IMR-90 (cell line): Measurements from ENCODE around the gene PLA2G4A. TPM values are rescaled to one million over a fixed set of nuclear protein-coding genes. Genes with fewer than 3 reads are reported as not detected.
A peak's percentile ranks its signal among the peaks of the same experiment; 100 is the strongest.

Experiments
- ATAC-seq: fragments of 200-7000 bp; cut with Tn5 transposase; 2 replicates; pipeline ENCODE4 v1.9.1; 2020; ENCODE audit warnings: low read depth, mild to moderate bottlenecking, moderate library complexity
- BruUV-seq: library from RNA; stranded (reverse); fragments of 400-500 nt; replicated peaks from 2 replicates; lab custom pipeline; 2021; lab: Mats Ljungman, UMichigan
- CTCF ChIA-PET: fragments of 300-600 bp; formaldehyde crosslinking; extraction: SDS; loops from one replicate; lab custom pipeline; 2021; ENCODE audit warnings: antibody characterized with exemption; lab: Yijun Ruan, JAX
- POLR2A ChIA-PET: fragments of 300-600 bp; sonication (Branson Sonifier 250); formaldehyde crosslinking; loops from one replicate; lab custom pipeline; 2022; ENCODE audit warnings: antibody characterized with exemption; ENCODE audit not compliant: unreplicated experiment; lab: Charles Lee
- DNase-seq: peaks from one replicate; pipeline ENCODE4 v3.0.0; 2013
- H2AFZ ChIP-seq: replicated peaks from 2 replicates; pipeline ENCODE3; 2013; ENCODE audit warnings: low read length, mild to moderate bottlenecking; ENCODE audit not compliant: poor library complexity
- H2AK5ac ChIP-seq: 2 replicates; pipeline ENCODE4 v1.6.1; 2013; ENCODE audit warnings: low read depth, low read length, inconsistent platforms
- H2AK9ac ChIP-seq: replicated peaks from 2 replicates; pipeline ENCODE3; 2013; ENCODE audit warnings: mild to moderate bottlenecking, low read depth, low read length, moderate library complexity; ENCODE audit not compliant: poor library complexity
- H2BK120ac ChIP-seq: 2 replicates; pipeline ENCODE4 v1.6.1; 2013; ENCODE audit warnings: low read depth, low read length, inconsistent platforms
- H2BK15ac ChIP-seq: 3 replicates; pipeline ENCODE4 v1.6.1; 2013; ENCODE audit warnings: low read depth, low read length, inconsistent platforms
- H2BK20ac ChIP-seq: 2 replicates; pipeline ENCODE4 v1.6.1; 2013; ENCODE audit warnings: low read depth, mild to moderate bottlenecking, inconsistent platforms, low read length, moderate library complexity
- H2BK5ac ChIP-seq: 2 replicates; pipeline ENCODE4 v1.6.1; 2013; ENCODE audit warnings: mild to moderate bottlenecking, low read depth, low read length, inconsistent platforms; ENCODE audit not compliant: poor library complexity, severe bottlenecking
- H3K14ac ChIP-seq: replicated peaks from 2 replicates; pipeline ENCODE4 v1.6.1; 2013; ENCODE audit warnings: low read depth, low read length, inconsistent platforms
- H3K18ac ChIP-seq: 2 replicates; pipeline ENCODE4 v1.6.1; 2013; ENCODE audit warnings: low read depth, low read length, control low read depth
- H3K23ac ChIP-seq: 2 replicates; pipeline ENCODE4 v1.6.1; 2013; ENCODE audit warnings: low read depth, low read length, inconsistent platforms
- H3K27ac ChIP-seq: 2 replicates; pipeline ENCODE4 v1.5.1; 2013; ENCODE audit warnings: mild to moderate bottlenecking, control low read depth, low read length; ENCODE audit not compliant: insufficient read depth
- H3K27me3 ChIP-seq: 2 replicates; pipeline ENCODE4 v1.6.1; 2013; ENCODE audit warnings: low read length; ENCODE audit not compliant: control insufficient read depth, insufficient read depth
- H3K36me3 ChIP-seq: 2 replicates; pipeline ENCODE4 v1.6.1; 2013; ENCODE audit warnings: low read length, mixed read lengths; ENCODE audit not compliant: control insufficient read depth, insufficient read depth
- H3K4ac ChIP-seq: 2 replicates; pipeline ENCODE4 v1.6.1; 2013; ENCODE audit warnings: low read depth, low read length, inconsistent platforms
- H3K4me1 ChIP-seq: 2 replicates; pipeline ENCODE4 v1.6.1; 2013; ENCODE audit warnings: low read length, mixed read lengths; ENCODE audit not compliant: control insufficient read depth, insufficient read depth
- H3K4me2 ChIP-seq: 2 replicates; pipeline ENCODE4 v1.6.1; 2013; ENCODE audit warnings: low read depth, mild to moderate bottlenecking, control low read depth, low read length, moderate library complexity
- H3K4me3 ChIP-seq: 2 replicates; pipeline ENCODE4 v1.5.1; 2013; ENCODE audit warnings: low read depth, mild to moderate bottlenecking, control low read depth, low read length, moderate library complexity; ENCODE audit not compliant: insufficient read depth
- H3K56ac ChIP-seq: 2 replicates; pipeline ENCODE4 v1.6.1; 2013; ENCODE audit warnings: low read length, inconsistent platforms; ENCODE audit not compliant: insufficient read depth; ENCODE audit errors: extremely low read depth
- H3K79me1 ChIP-seq, 2 experiments: 2 replicates each; pipeline ENCODE4 v1.6.1; 2013; ENCODE audit warnings: low read length in 2 of 2, inconsistent platforms in 1 of 2, low read depth in 1 of 2
- H3K9ac ChIP-seq: 2 replicates; pipeline ENCODE4 v1.6.1; 2013; ENCODE audit warnings: low read depth, low read length, control low read depth
- H3K9me1 ChIP-seq: 2 replicates; pipeline ENCODE4 v1.6.1; 2013; ENCODE audit warnings: low read length, inconsistent platforms; ENCODE audit not compliant: insufficient read depth
- H3K9me3 ChIP-seq: 2 replicates; pipeline ENCODE4 v1.6.1; 2013; ENCODE audit warnings: low read length; ENCODE audit not compliant: control insufficient read depth, insufficient read depth
- H4K20me1 ChIP-seq: 2 replicates; pipeline ENCODE4 v1.6.1; 2013; ENCODE audit warnings: low read length, inconsistent platforms; ENCODE audit not compliant: insufficient read depth
- H4K5ac ChIP-seq: 2 replicates; pipeline ENCODE4 v1.6.1; 2013; ENCODE audit warnings: mild to moderate bottlenecking, low read depth, low read length, control low read depth
- H4K8ac ChIP-seq, 2 experiments: 2 replicates each; pipeline ENCODE4 v1.6.1; 2013; ENCODE audit warnings: low read depth in 2 of 2, low read length in 2 of 2, control low read depth in 1 of 2, inconsistent platforms in 1 of 2
- H4K91ac ChIP-seq: 2 replicates; pipeline ENCODE4 v1.6.1; 2013; ENCODE audit warnings: low read depth, low read length, inconsistent platforms; ENCODE audit not compliant: insufficient read depth
- MXI1 ChIP-seq: IDR thresholded peaks from 2 replicates; pipeline ENCODE4 v1.6.1; 2012; ENCODE audit warnings: low read depth, mild to moderate bottlenecking, low read length, moderate library complexity, borderline replicate concordance
- POLR2A ChIP-seq: IDR thresholded peaks from 2 replicates; pipeline ENCODE4 v1.6.1; 2012; ENCODE audit warnings: mild to moderate bottlenecking, low read depth, low read length
- RAD21 ChIP-seq: IDR thresholded peaks from 2 replicates; pipeline ENCODE4 v1.6.1; 2012; ENCODE audit warnings: low read length, improper control_type of control experiment
- SMC3 ChIP-seq: fragments of 150-350 bp; IDR thresholded peaks from 2 replicates; pipeline ENCODE4 v1.6.1; 2016; ENCODE audit warnings: low read depth, mild to moderate bottlenecking, antibody characterized with exemption, low read length, moderate library complexity
- WGBS, 2 experiments: methylation state at CpG; one replicate each; pipeline versions ENCODE4 v1.1.5 to v1.1.7; 2013; ENCODE audit warnings: missing lambda C conversion rate in 2 of 2; ENCODE audit not compliant: insufficient read length in 1 of 2; ENCODE audit errors: extremely low coverage in 2 of 2; 5-methylcytosine and 5-hydroxymethylcytosine counted together
- dilution Hi-C: fragments of 300-500 bp; cut with HindIII; formaldehyde crosslinking; loops from one replicate; pipeline ENCODE4 v1.14.3; 2018; ENCODE audit warnings: low sequenced_read_pairs; ENCODE audit not compliant: unreplicated experiment
- in situ Hi-C: fragments of 300-500 bp; cut with MboI; formaldehyde crosslinking; loops from 3 replicates; pipeline ENCODE4 v1.14.3; 2019; ENCODE audit warnings: low sequenced_read_pairs, inconsistent platforms, mixed read lengths
- intact Hi-C: fragments of 100-400 bp; cut with micrococcal nuclease; formaldehyde crosslinking; loops from 2 replicates; pipeline ENCODE4 v1.10.0; 2022
- polyA plus RNA-seq, 3 experiments: library from polyadenylated mRNA; depleted of rRNA; stranded (reverse); fragments of >200 nt; gene quantifications; 2 replicates each; pipeline ENCODE4 v1.2.3, GENCODE V29; 2012; ENCODE audit warnings: low replicate concordance in 1 of 3
- total RNA-seq: library from RNA; depleted of rRNA; stranded (reverse); fragments of >200 nt; gene quantifications from 2 replicates; pipeline ENCODE4 v1.2.3, GENCODE V29; 2012
- TF ChIP-seq, protein P1 (sequence below): conservative IDR thresholded peaks from 2 replicates; pipeline ENCODE4 v1.5.1; 2012; ENCODE audit warnings: mild to moderate bottlenecking, low read depth, low read length, improper control_type of control experiment
- TF ChIP-seq, protein P2 (sequence below): fragments of 150-350 bp; IDR thresholded peaks from 2 replicates; pipeline ENCODE4 v1.6.1; 2016; ENCODE audit warnings: low read depth, mild to moderate bottlenecking, low read length, moderate library complexity, borderline replicate concordance

The PLA2G4A gene
- total and polyA plus RNA-seq, 2 of the 4 experiments (the other 2 are of a cell fraction): 1.6 to 3.8 TPM

DNA sequence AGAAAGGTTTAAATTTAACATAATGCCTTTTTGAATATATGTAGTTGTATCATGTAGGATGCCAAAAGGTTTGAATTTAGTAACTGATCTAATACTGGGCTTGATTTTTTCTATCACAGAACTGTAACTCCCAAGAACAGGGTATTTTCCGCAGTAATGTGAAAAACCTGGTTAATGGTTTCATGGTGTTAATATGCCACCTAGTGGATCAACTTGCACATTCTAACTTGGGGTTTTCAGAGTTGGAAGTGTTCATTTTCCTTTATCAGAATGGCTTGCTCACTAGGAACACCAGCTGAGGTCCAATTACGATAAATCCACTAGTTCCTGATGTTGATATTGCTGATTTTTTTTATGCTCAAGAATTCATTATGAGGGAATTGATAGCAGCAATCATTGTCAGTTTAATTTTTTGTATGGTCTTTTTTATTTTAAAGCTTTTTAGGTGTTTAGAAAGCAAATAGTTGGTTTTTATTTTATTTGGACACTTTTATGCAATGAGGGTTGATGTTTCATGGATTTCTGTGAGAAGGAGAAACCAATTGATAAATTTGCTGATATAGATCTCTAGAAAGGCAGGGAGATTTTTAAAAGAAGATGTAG lies 157.2 kb downstream of the PLA2G4A start:
- H3K9me3 ChIP-seq: no peaks in the 10 kb centered on the region
- H2AK9ac ChIP-seq: no peak overlapping the region
- no peak overlapping the region for H3K4me3 ChIP-seq
- no peak overlapping the region for H3K23ac ChIP-seq
- H2BK20ac ChIP-seq: no peak overlapping the region
- peaks cover 6% of the 10 kb centered on the region for H3K4me1 ChIP-seq
- H4K91ac ChIP-seq: no peak overlapping the region
- dilution Hi-C loops: loop anchor here (25.0 kb wide), 1 partner anchor 374 kb away; no protein-coding TSS in a partner anchor
- H2BK5ac ChIP-seq: no peak overlapping the region
- ChIA-PET CTCF (interaction anchor here (0.5 to 1.3 kb wide), 6 partner anchors 263 to 611 kb away, joined by 3 to 6 read pairs (median 4); partner anchors contain the start of genes ODR4 and TPR), POLR2A (no interaction called here)
- no peak overlapping the region for H2BK120ac ChIP-seq
- H3K18ac ChIP-seq: no peak overlapping the region
- H3K9me1 ChIP-seq: no peaks in the 10 kb centered on the region
- no peak overlapping the region for H4K5ac ChIP-seq
- peak; percentile 72 for ATAC-seq
- H3K36me3 ChIP-seq: no peaks in the 10 kb centered on the region
- intact Hi-C loops: loop anchor here (1.0 to 5.0 kb wide), 7 partner anchors 69 to 611 kb away; partner anchors contain the start of genes ODR4, PTGS2 and TPR
- H3K27ac ChIP-seq: no peak overlapping the region
- in situ Hi-C loops: loop anchor here (5.0 to 10.0 kb wide), 4 partner anchors 301 to 584 kb away; partner anchors contain the start of gene PTGS2
- no peak overlapping the region for H2AK5ac ChIP-seq
- no peak overlapping the region for H2BK15ac ChIP-seq
- H3K27me3 ChIP-seq: no peaks in the 10 kb centered on the region
- H3K56ac ChIP-seq: no peak overlapping the region
- BruUV-seq: no TSS peak
- H3K4me2 ChIP-seq: no peak overlapping the region
- no peak overlapping the region for H3K9ac ChIP-seq
- no peaks in the 10 kb centered on the region for H4K20me1 ChIP-seq
- no peak overlapping the region for H4K8ac ChIP-seq
- WGBS, 2 experiments: no CpG with 5 or more reads among the region's 2 CpGs
- DNase-seq: peak; percentile 78
- no peak overlapping the region for H2AFZ ChIP-seq
- no peak overlapping the region for H3K4ac ChIP-seq
- TF ChIP-seq MXI1 (no peak), POLR2A (0 out of 2 replicates have a peak, but pooled peaks have one; percentile 38), RAD21 (peak; percentile 96), SMC3 (peak; percentile 98)
- TF ChIP-seq, protein P1, sequence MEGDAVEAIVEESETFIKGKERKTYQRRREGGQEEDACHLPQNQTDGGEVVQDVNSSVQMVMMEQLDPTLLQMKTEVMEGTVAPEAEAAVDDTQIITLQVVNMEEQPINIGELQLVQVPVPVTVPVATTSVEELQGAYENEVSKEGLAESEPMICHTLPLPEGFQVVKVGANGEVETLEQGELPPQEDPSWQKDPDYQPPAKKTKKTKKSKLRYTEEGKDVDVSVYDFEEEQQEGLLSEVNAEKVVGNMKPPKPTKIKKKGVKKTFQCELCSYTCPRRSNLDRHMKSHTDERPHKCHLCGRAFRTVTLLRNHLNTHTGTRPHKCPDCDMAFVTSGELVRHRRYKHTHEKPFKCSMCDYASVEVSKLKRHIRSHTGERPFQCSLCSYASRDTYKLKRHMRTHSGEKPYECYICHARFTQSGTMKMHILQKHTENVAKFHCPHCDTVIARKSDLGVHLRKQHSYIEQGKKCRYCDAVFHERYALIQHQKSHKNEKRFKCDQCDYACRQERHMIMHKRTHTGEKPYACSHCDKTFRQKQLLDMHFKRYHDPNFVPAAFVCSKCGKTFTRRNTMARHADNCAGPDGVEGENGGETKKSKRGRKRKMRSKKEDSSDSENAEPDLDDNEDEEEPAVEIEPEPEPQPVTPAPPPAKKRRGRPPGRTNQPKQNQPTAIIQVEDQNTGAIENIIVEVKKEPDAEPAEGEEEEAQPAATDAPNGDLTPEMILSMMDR: peak; percentile 90
- TF ChIP-seq, protein P2, sequence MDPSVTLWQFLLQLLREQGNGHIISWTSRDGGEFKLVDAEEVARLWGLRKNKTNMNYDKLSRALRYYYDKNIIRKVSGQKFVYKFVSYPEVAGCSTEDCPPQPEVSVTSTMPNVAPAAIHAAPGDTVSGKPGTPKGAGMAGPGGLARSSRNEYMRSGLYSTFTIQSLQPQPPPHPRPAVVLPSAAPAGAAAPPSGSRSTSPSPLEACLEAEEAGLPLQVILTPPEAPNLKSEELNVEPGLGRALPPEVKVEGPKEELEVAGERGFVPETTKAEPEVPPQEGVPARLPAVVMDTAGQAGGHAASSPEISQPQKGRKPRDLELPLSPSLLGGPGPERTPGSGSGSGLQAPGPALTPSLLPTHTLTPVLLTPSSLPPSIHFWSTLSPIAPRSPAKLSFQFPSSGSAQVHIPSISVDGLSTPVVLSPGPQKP: no peak
- H3K79me1 ChIP-seq: no peaks in the 10 kb centered on the region
- H3K14ac ChIP-seq: no peak overlapping the region
